Caco-2 (cell line): ENCODE results near the gene UBE2J2. TPM values are rescaled to one million over a fixed set of nuclear protein-coding genes. Genes with fewer than 3 reads are reported as not detected.

Experiments used
- BruUV-seq: library from RNA; stranded (reverse); fragments of 400-500 nt; replicated peaks from 2 replicates; lab custom pipeline; 2021; lab: Mats Ljungman, UMichigan
- CTCF ChIA-PET: fragments of 300-600 bp; sonication (Branson Sonifier 250); formaldehyde crosslinking; loops from one replicate; lab custom pipeline; 2022; ENCODE audit warnings: antibody characterized with exemption; lab: Charles Lee
- POLR2A ChIA-PET: fragments of 300-600 bp; sonication (Branson Sonifier 250); formaldehyde crosslinking; loops from one replicate; lab custom pipeline; 2022; ENCODE audit warnings: antibody characterized with exemption; lab: Charles Lee
- DNase-seq, 2 experiments: peaks; one replicate each; pipeline versions ENCODE4 v3.0.0 to v3.0.0-alpha.2; 2020 to 2022
- H3K27me3 ChIP-seq: replicated peaks from 2 replicates; pipeline ENCODE4 v1.6.0; 2011; ENCODE audit warnings: low read length; ENCODE audit not compliant: control insufficient read depth, insufficient read depth
- H3K36me3 ChIP-seq: 2 replicates; pipeline ENCODE4 v1.5.1; 2011; ENCODE audit warnings: low read length; ENCODE audit not compliant: control insufficient read depth, insufficient read depth
- H3K4me1 ChIP-seq: fragments of 250-450 bp; sonication (Bioruptor Pico); 2 replicates; pipeline ENCODE4 v1.5.1; 2020; ENCODE audit warnings: mild to moderate bottlenecking
- H3K4me3 ChIP-seq: 2 replicates; pipeline ENCODE4 v1.5.1; 2011; ENCODE audit warnings: low read depth, mild to moderate bottlenecking, control low read depth, low read length
- H3K9me3 ChIP-seq: fragments of 250-450 bp; sonication (Bioruptor Pico); 2 replicates; pipeline ENCODE4 v1.5.1; 2020; ENCODE audit warnings: mild to moderate bottlenecking, moderate library complexity
- H3K27ac Mint-ChIP-seq: one replicate; pipeline ENCODE4 v1.8.0; 2022; ENCODE audit warnings: mixed read lengths; ENCODE audit not compliant: unreplicated experiment
- H3K27me3 Mint-ChIP-seq: one replicate; pipeline ENCODE4 v1.8.0; 2022; ENCODE audit warnings: mixed read lengths; ENCODE audit not compliant: insufficient read depth, unreplicated experiment
- H3K36me3 Mint-ChIP-seq: one replicate; pipeline ENCODE4 v1.8.0; 2022; ENCODE audit warnings: mild to moderate bottlenecking, mixed read lengths; ENCODE audit not compliant: insufficient read depth, unreplicated experiment
- H3K4me1 Mint-ChIP-seq: one replicate; pipeline ENCODE4 v1.8.0; 2022; ENCODE audit warnings: low read depth, mixed read lengths; ENCODE audit not compliant: unreplicated experiment
- H3K4me3 Mint-ChIP-seq: one replicate; pipeline ENCODE4 v1.8.0; 2022; ENCODE audit warnings: mild to moderate bottlenecking, moderate library complexity, mixed read lengths; ENCODE audit not compliant: unreplicated experiment
- H3K9me3 Mint-ChIP-seq: one replicate; pipeline ENCODE4 v1.8.0; 2022; ENCODE audit warnings: mixed read lengths; ENCODE audit not compliant: unreplicated experiment
- CTCF ChIP-seq, 2 experiments: fragments of 200-600 bp in 1 of 2; IDR thresholded peaks; 1 replicate in 1 of 2; 2 replicates in 1 of 2; pipeline versions ENCODE4 v1.5.1 to v1.8.0; 2011 to 2022; ENCODE audit warnings: antibody characterized with exemption in 1 of 2, control low read depth in 1 of 2, inconsistent platforms in 1 of 2, low read depth in 1 of 2, low read length in 1 of 2, mild to moderate bottlenecking in 1 of 2, moderate library complexity in 1 of 2; ENCODE audit not compliant: insufficient read depth in 1 of 2, severe bottlenecking in 1 of 2, unreplicated experiment in 1 of 2
- intact Hi-C: fragments of 100-400 bp; cut with micrococcal nuclease; formaldehyde crosslinking; loops from one replicate; pipeline ENCODE4 v1.10.0; 2022; ENCODE audit not compliant: unreplicated experiment
- total RNA-seq: library from RNA; stranded (reverse); gene quantifications from 2 replicates; pipeline ENCODE4 v1.2.3, GENCODE V29; 2022

The UBE2J2 gene
- total RNA-seq, 1 experiment from 2014 or later = 57.2 TPM

GRCh38 chr1:1299686-1300351, 26.2 kb upstream of the UBE2J2 start:
- H3K9me3 ChIP-seq = no peaks in the 10 kb centered on the region
- intact Hi-C loops = no loop called here
- H3K4me3 ChIP-seq = no peak overlapping the region
- no peaks in the 10 kb centered on the region for H3K36me3 ChIP-seq
- CTCF ChIA-PET = interaction anchor here (0.5 kb wide), 1 partner anchor 26 kb away, joined by 5 read pairs; the partner anchor contains the start of gene UBE2J2
- Mint-ChIP-seq H3K36me3 (peaks cover 12% of the 10 kb centered on the region), H3K4me3 (no peak overlapping the region), H3K27ac (no peak overlapping the region), H3K27me3 (no peaks in the 10 kb centered on the region), H3K4me1 (no peaks in the 10 kb centered on the region), H3K9me3 (no peaks in the 10 kb centered on the region)
- peak in 1 of 2 experiments; percentile 46 for DNase-seq
- peaks cover 6% of the 10 kb centered on the region for H3K4me1 ChIP-seq
- no TSS peak for BruUV-seq
- POLR2A ChIA-PET = no interaction called here
- no peaks in the 10 kb centered on the region for H3K27me3 ChIP-seq
- peak; percentile 30 to 50 for TF ChIP-seq CTCF (IDR thresholded peaks at IDR 0.05; ENCODE audit: insufficient read depth in 1 of 2, low read depth in 1 of 2, low read length in 1 of 2, severe bottlenecking in 1 of 2, unreplicated experiment in 1 of 2)

GRCh38 chr1:1298861-1299685, 25.4 kb upstream of the UBE2J2 start:
- H3K9me3 Mint-ChIP-seq = no peaks in the 10 kb centered on the region
- Histone ChIP-seq H3K4me1 (no peaks in the 10 kb centered on the region), H3K36me3 (no peaks in the 10 kb centered on the region), H3K9me3 (no peaks in the 10 kb centered on the region), H3K27me3 (no peaks in the 10 kb centered on the region), H3K4me3 (no peak overlapping the region)
- no peak overlapping the region for H3K4me3 Mint-ChIP-seq
- TF ChIP-seq CTCF (IDR thresholded peaks at IDR 0.05; ENCODE audit: insufficient read depth in 1 of 2, low read depth in 1 of 2, low read length in 1 of 2, severe bottlenecking in 1 of 2, unreplicated experiment in 1 of 2) = no peak
- H3K27me3 Mint-ChIP-seq = no peaks in the 10 kb centered on the region
- DNase-seq = peak in 1 of 2 experiments; percentile 43
- ChIA-PET CTCF (no interaction called here), POLR2A (no interaction called here)
- peaks cover 12% of the 10 kb centered on the region for H3K36me3 Mint-ChIP-seq
- intact Hi-C loops = no loop called here
- no peaks in the 10 kb centered on the region for H3K4me1 Mint-ChIP-seq
- no peak overlapping the region for H3K27ac Mint-ChIP-seq
- BruUV-seq = no TSS peak

GRCh38 chr1:1297802-1298424, 24.3 kb upstream of the UBE2J2 start:
- Histone ChIP-seq H3K36me3 (no peaks in the 10 kb centered on the region), H3K4me1 (no peaks in the 10 kb centered on the region), H3K9me3 (no peaks in the 10 kb centered on the region), H3K4me3 (no peak overlapping the region), H3K27me3 (no peaks in the 10 kb centered on the region)
- POLR2A ChIA-PET = no interaction called here
- H3K27me3 Mint-ChIP-seq = no peaks in the 10 kb centered on the region
- no peaks in the 10 kb centered on the region for H3K9me3 Mint-ChIP-seq
- TF ChIP-seq CTCF (IDR thresholded peaks at IDR 0.05; ENCODE audit: insufficient read depth in 1 of 2, low read depth in 1 of 2, low read length in 1 of 2, severe bottlenecking in 1 of 2, unreplicated experiment in 1 of 2) = no peak
- intact Hi-C loops = no loop called here
- H3K36me3 Mint-ChIP-seq = peaks cover 12% of the 10 kb centered on the region
- no TSS peak for BruUV-seq
- CTCF ChIA-PET = no interaction called here
- no peaks in the 10 kb centered on the region for H3K4me1 Mint-ChIP-seq
- no peak overlapping the region for H3K4me3 Mint-ChIP-seq
- DNase-seq = no peak
- no peak overlapping the region for H3K27ac Mint-ChIP-seq
